Liver (tissue), 9 donors: ENCODE results near the gene CMPK1. TPM values are rescaled to one million over a fixed set of nuclear protein-coding genes. Genes with fewer than 3 reads are reported as not detected.

ENCODE experiments used
- DNase-seq: peaks from one replicate; pipeline ENCODE4 v3.0.0-alpha.2; 2017; ENCODE audit warnings: low spot score
- H3K27ac ChIP-seq, 2 donors: one replicate each; pipeline ENCODE4 v1.7.0; 2013; ENCODE audit warnings: inconsistent platforms in 2 of 2, low read length in 2 of 2, control low read depth in 1 of 2, low read depth in 1 of 2, mild to moderate bottlenecking in 1 of 2
- H3K27me3 ChIP-seq, 4 donors: one replicate each; pipeline versions ENCODE4 v1.6.1 to v1.7.0; 2013; ENCODE audit warnings: low read length in 3 of 4, inconsistent platforms in 1 of 4, mild to moderate bottlenecking in 1 of 4, moderate library complexity in 1 of 4; ENCODE audit not compliant: control insufficient read depth in 4 of 4, insufficient read depth in 4 of 4
- H3K36me3 ChIP-seq, 4 donors: one replicate each; pipeline versions ENCODE4 v1.6.1 to v1.7.0; 2013; ENCODE audit warnings: low read length in 3 of 4, mild to moderate bottlenecking in 3 of 4, low read depth in 1 of 4, moderate library complexity in 1 of 4; ENCODE audit not compliant: control insufficient read depth in 4 of 4, insufficient read depth in 3 of 4
- H3K4me1 ChIP-seq, 4 donors: one replicate each; pipeline versions ENCODE4 v1.6.1 to v1.7.0; 2013; ENCODE audit warnings: low read length in 3 of 4, mild to moderate bottlenecking in 3 of 4, moderate library complexity in 1 of 4; ENCODE audit not compliant: control insufficient read depth in 4 of 4, insufficient read depth in 4 of 4
- H3K4me3 ChIP-seq, 3 donors: one replicate each; pipeline versions ENCODE4 v1.6.1 to v1.7.0; 2013; ENCODE audit warnings: low read length in 3 of 3, control low read depth in 1 of 3, low read depth in 1 of 3, mild to moderate bottlenecking in 1 of 3
- H3K9ac ChIP-seq, 2 donors: one replicate each; pipeline ENCODE4 v1.7.0; 2013; ENCODE audit warnings: low read length in 2 of 2, mild to moderate bottlenecking in 2 of 2, moderate library complexity in 2 of 2, control low read depth in 1 of 2, low read depth in 1 of 2
- H3K9me3 ChIP-seq, 4 donors: one replicate each; pipeline versions ENCODE4 v1.6.1 to v1.7.0; 2013; ENCODE audit warnings: low read length in 3 of 4; ENCODE audit not compliant: control insufficient read depth in 4 of 4
- EGR1 ChIP-seq, 2 donors: IDR thresholded peaks; 2 replicates each; pipeline ENCODE4 v1.6.1; 2016 to 2018; ENCODE audit warnings: antibody characterized with exemption in 2 of 2, low read depth in 2 of 2
- FOXA1 ChIP-seq: IDR thresholded peaks from 2 replicates; pipeline ENCODE4 v1.6.1; 2016; ENCODE audit warnings: antibody characterized with exemption
- FOXA2 ChIP-seq: IDR thresholded peaks from 2 replicates; pipeline ENCODE4 v1.6.1; 2016; ENCODE audit warnings: antibody characterized with exemption
- GABPA ChIP-seq, 2 donors: IDR thresholded peaks in 1 of 2; conservative IDR thresholded peaks in 1 of 2; 2 replicates each; pipeline ENCODE4 v1.6.1; 2016; ENCODE audit warnings: antibody characterized with exemption in 2 of 2, mild to moderate bottlenecking in 1 of 2, moderate library complexity in 1 of 2
- HNF4A ChIP-seq, 2 donors: conservative IDR thresholded peaks; 2 replicates each; pipeline ENCODE4 v1.6.1; 2016; ENCODE audit warnings: antibody characterized with exemption in 2 of 2, mild to moderate bottlenecking in 2 of 2
- HNF4G ChIP-seq: IDR thresholded peaks from 2 replicates; pipeline ENCODE4 v1.6.1; 2016; ENCODE audit warnings: antibody characterized with exemption
- JUND ChIP-seq, 2 donors: IDR thresholded peaks; 2 replicates each; pipeline ENCODE4 v1.6.1; 2016; ENCODE audit warnings: antibody characterized with exemption in 2 of 2
- NR2F2 ChIP-seq: IDR thresholded peaks from 2 replicates; pipeline ENCODE4 v1.6.1; 2016; ENCODE audit warnings: antibody characterized with exemption
- RAD21 ChIP-seq, 2 donors: IDR thresholded peaks; 2 replicates each; pipeline ENCODE4 v1.6.1; 2016; ENCODE audit warnings: antibody characterized with exemption in 2 of 2, mild to moderate bottlenecking in 2 of 2
- RXRA ChIP-seq, 2 donors: IDR thresholded peaks; 2 replicates each; pipeline ENCODE4 v1.6.1; 2017 to 2018; ENCODE audit warnings: antibody characterized with exemption in 2 of 2, mild to moderate bottlenecking in 1 of 2
- SP1 ChIP-seq: IDR thresholded peaks from 2 replicates; pipeline ENCODE4 v1.6.1; 2018; ENCODE audit warnings: antibody characterized with exemption, mild to moderate bottlenecking
- TAF1 ChIP-seq: conservative IDR thresholded peaks from 2 replicates; pipeline ENCODE4 v1.6.1; 2016; ENCODE audit warnings: antibody characterized with exemption, mild to moderate bottlenecking
- YY1 ChIP-seq: IDR thresholded peaks from 2 replicates; pipeline ENCODE4 v1.6.1; 2016; ENCODE audit warnings: antibody characterized with exemption, mild to moderate bottlenecking
- WGBS: extraction: QIAGEN DNeasy Blood & Tissue Kit; methylation state at CpG from one replicate; pipeline ENCODE4 v1.1.7; 2013; 5-methylcytosine and 5-hydroxymethylcytosine counted together
- polyA plus RNA-seq, 2 donors: library from polyadenylated mRNA; stranded (reverse) in 1 of 2; unstranded in 1 of 2; fragments of 200-250 nt in 1 of 2; fragments of >200 nt in 1 of 2; fragmentation: Nextera tagmentation in 1 of 2; extraction: Ambion mirVana in 1 of 2; gene quantifications; one replicate each; pipeline versions ENCODE4 v1.2.1 to v1.2.3, GENCODE V29; 2013 to 2015
- total RNA-seq, 2 donors: library from RNA; depleted of rRNA; stranded (reverse); fragments of >200 nt; gene quantifications; one replicate each; pipeline ENCODE4 v1.2.3, GENCODE V29; 2014
- TF ChIP-seq, protein P1 (sequence below): IDR thresholded peaks from 2 replicates; pipeline ENCODE4 v1.6.1; 2016; ENCODE audit warnings: antibody characterized with exemption, mild to moderate bottlenecking
- TF ChIP-seq, protein P2 (sequence below): IDR thresholded peaks from 2 replicates; pipeline ENCODE4 v1.6.1; 2016; ENCODE audit warnings: antibody characterized with exemption
- TF ChIP-seq, protein P3 (sequence below): IDR thresholded peaks from 2 replicates; pipeline ENCODE4 v1.6.1; 2016; ENCODE audit warnings: antibody characterized with exemption
- TF ChIP-seq, protein P4 (sequence below): fragments of 150-350 bp; IDR thresholded peaks from 2 replicates; pipeline ENCODE4 v1.5.1; 2017; ENCODE audit warnings: improper control_type of control experiment, low read depth, low read length; ENCODE audit not compliant: missing input control
- donor health status: healthy.
- donor health status: healthy.
- donor health status: healthy.
- donor health status: healthy.
- donor health status: healthy.

Gene CMPK1
- total and polyA plus RNA-seq, 4 donors = 66.8 to 146 (median 87.0) TPM

DNA sequence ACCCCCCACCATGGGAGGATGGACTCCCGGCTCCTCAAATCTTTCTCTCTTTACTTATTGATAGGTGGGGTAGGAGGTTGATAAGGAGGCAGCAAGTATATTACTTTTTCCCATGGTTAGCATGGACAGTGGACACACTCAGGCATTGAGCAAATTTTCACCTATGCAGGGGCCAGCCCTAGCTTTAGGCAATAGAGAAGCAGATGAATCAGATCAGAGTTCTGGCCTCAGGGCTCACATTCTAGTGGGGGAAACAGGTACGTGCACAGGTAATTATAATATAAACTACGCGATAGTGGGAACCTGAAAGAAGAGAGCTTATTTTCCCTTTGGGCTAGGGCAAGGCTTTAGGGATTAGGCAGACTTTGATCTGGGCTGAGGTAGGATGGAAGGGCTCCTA, 69.0 kb downstream of the CMPK1 start (continued):
- TF ChIP-seq, protein P1, sequence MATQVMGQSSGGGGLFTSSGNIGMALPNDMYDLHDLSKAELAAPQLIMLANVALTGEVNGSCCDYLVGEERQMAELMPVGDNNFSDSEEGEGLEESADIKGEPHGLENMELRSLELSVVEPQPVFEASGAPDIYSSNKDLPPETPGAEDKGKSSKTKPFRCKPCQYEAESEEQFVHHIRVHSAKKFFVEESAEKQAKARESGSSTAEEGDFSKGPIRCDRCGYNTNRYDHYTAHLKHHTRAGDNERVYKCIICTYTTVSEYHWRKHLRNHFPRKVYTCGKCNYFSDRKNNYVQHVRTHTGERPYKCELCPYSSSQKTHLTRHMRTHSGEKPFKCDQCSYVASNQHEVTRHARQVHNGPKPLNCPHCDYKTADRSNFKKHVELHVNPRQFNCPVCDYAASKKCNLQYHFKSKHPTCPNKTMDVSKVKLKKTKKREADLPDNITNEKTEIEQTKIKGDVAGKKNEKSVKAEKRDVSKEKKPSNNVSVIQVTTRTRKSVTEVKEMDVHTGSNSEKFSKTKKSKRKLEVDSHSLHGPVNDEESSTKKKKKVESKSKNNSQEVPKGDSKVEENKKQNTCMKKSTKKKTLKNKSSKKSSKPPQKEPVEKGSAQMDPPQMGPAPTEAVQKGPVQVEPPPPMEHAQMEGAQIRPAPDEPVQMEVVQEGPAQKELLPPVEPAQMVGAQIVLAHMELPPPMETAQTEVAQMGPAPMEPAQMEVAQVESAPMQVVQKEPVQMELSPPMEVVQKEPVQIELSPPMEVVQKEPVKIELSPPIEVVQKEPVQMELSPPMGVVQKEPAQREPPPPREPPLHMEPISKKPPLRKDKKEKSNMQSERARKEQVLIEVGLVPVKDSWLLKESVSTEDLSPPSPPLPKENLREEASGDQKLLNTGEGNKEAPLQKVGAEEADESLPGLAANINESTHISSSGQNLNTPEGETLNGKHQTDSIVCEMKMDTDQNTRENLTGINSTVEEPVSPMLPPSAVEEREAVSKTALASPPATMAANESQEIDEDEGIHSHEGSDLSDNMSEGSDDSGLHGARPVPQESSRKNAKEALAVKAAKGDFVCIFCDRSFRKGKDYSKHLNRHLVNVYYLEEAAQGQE = no peak

DNA sequence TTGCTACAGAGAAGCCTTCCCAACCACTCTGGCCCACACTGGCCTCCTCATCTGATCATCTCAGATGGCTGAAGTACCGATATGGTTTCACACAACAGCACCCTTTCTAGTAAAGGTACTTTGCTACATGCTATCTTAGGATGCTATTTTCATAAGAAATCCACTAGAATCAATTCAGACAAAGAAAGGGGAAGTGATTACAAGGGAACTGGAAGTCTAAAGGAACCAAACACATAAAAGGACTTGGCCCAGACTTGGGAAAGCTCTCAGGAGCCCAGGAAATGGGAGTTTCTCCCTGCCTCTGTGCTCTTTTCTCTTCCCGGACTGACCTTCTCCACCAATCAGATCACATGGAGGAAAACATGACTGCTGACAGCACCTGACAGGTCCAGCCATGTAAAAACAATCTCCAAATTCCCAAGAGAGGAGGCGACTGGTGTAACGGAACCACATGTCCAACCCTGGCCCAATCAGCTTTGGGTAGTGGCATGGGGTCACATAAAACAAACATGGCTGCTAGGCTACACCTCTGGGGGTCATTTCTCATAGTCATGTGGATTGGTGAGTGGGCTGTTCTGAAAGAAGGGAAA, 69.8 kb downstream of the CMPK1 start:
- Histone ChIP-seq H3K4me3 (no peak overlapping the region), H3K36me3 (no peaks in the 10 kb centered on the region), H3K9me3 (no peaks in the 10 kb centered on the region), H3K4me1 (no peaks in the 10 kb centered on the region), H3K27ac (no peak overlapping the region), H3K27me3 (no peaks in the 10 kb centered on the region), H3K9ac (no peak overlapping the region)
- no peak for DNase-seq
- TF ChIP-seq NR2F2 = no peak
- TF ChIP-seq, protein P2, sequence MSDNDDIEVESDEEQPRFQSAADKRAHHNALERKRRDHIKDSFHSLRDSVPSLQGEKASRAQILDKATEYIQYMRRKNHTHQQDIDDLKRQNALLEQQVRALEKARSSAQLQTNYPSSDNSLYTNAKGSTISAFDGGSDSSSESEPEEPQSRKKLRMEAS = no peak
- no peak for TF ChIP-seq FOXA2
- TF ChIP-seq RAD21 (IDR thresholded peaks at IDR 0.05) = no peak
- no peak for TF ChIP-seq HNF4G
- no peak for TF ChIP-seq EGR1 (IDR thresholded peaks at IDR 0.05; ENCODE audit: low read depth in 2 of 2)
- TF ChIP-seq TAF1 = no peak
- TF ChIP-seq RXRA (IDR thresholded peaks at IDR 0.05) = no peak
- no peak for TF ChIP-seq FOXA1
- TF ChIP-seq JUND (IDR thresholded peaks at IDR 0.05) = no peak
- 88% methylated on average over 4 of the region's 4 CpGs for WGBS

DNA sequence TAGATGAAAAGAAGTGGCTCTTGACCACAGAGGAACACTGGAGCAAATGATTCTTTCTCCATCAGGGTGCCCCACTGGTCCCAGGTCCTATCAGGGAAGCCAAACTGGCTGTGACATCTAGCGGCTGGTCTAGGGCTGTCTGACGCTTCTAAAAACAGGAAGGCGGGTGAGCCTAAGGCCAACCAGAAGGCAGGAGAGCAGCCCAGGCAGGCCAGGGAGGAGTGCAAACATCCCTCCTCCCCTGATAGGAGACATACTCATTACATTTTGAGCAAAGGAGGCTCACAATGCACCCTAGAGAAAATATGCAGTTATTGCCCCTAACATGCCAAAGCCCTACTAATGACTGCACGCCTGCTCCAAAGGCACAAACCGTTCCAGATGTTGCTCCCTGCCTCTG, 72.1 kb downstream of the CMPK1 start:
- no peak overlapping the region for H3K27ac ChIP-seq
- 76% methylated on average over 5 of the region's 5 CpGs for WGBS

More for the DNA sequence above, 72.1 kb downstream of the CMPK1 start:
- DNase-seq = no peak
- no peak for TF ChIP-seq FOXA1
- no peak for TF ChIP-seq NR2F2
- TF ChIP-seq HNF4G = no peak
- TF ChIP-seq, protein P3, sequence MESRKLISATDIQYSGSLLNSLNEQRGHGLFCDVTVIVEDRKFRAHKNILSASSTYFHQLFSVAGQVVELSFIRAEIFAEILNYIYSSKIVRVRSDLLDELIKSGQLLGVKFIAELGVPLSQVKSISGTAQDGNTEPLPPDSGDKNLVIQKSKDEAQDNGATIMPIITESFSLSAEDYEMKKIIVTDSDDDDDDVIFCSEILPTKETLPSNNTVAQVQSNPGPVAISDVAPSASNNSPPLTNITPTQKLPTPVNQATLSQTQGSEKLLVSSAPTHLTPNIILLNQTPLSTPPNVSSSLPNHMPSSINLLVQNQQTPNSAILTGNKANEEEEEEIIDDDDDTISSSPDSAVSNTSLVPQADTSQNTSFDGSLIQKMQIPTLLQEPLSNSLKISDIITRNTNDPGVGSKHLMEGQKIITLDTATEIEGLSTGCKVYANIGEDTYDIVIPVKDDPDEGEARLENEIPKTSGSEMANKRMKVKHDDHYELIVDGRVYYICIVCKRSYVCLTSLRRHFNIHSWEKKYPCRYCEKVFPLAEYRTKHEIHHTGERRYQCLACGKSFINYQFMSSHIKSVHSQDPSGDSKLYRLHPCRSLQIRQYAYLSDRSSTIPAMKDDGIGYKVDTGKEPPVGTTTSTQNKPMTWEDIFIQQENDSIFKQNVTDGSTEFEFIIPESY = no peak
- TF ChIP-seq, protein P4, sequence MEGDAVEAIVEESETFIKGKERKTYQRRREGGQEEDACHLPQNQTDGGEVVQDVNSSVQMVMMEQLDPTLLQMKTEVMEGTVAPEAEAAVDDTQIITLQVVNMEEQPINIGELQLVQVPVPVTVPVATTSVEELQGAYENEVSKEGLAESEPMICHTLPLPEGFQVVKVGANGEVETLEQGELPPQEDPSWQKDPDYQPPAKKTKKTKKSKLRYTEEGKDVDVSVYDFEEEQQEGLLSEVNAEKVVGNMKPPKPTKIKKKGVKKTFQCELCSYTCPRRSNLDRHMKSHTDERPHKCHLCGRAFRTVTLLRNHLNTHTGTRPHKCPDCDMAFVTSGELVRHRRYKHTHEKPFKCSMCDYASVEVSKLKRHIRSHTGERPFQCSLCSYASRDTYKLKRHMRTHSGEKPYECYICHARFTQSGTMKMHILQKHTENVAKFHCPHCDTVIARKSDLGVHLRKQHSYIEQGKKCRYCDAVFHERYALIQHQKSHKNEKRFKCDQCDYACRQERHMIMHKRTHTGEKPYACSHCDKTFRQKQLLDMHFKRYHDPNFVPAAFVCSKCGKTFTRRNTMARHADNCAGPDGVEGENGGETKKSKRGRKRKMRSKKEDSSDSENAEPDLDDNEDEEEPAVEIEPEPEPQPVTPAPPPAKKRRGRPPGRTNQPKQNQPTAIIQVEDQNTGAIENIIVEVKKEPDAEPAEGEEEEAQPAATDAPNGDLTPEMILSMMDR = no peak
- TF ChIP-seq, protein P1 = no peak
- TF ChIP-seq JUND (IDR thresholded peaks at IDR 0.05) = no peak
- no peak for TF ChIP-seq HNF4A (conservative IDR thresholded peaks at IDR 0.05)
- TF ChIP-seq RAD21 (IDR thresholded peaks at IDR 0.05) = no peak
- no peak for TF ChIP-seq YY1
- TF ChIP-seq SP1 = no peak
- no peak for TF ChIP-seq GABPA (IDR thresholded peaks at IDR 0.05 in 1 of 2, conservative IDR thresholded peaks at IDR 0.05 in 1 of 2)
- no peaks in the 10 kb centered on the region for H3K27me3 ChIP-seq
- H3K4me3 ChIP-seq = no peak overlapping the region
- no peaks in the 10 kb centered on the region for H3K9me3 ChIP-seq
- no peak overlapping the region for H3K9ac ChIP-seq
- H3K36me3 ChIP-seq = no peaks in the 10 kb centered on the region
- H3K4me1 ChIP-seq = no peaks in the 10 kb centered on the region
